Esophagus (tissue), 2 donors: ENCODE results near the gene PRF1. TPM values are rescaled to one million over a fixed set of nuclear protein-coding genes. Genes with fewer than 3 reads are reported as not detected.

ENCODE experiments used
- H3K27ac ChIP-seq, 2 donors: one replicate each; pipeline ENCODE4 v1.5.1; 2013; ENCODE audit warnings: low read depth in 2 of 2, mild to moderate bottlenecking in 2 of 2, inconsistent platforms in 1 of 2, low read length in 1 of 2, moderate library complexity in 1 of 2
- H3K27me3 ChIP-seq, 2 donors: one replicate each; pipeline ENCODE4 v1.6.1; 2013; ENCODE audit warnings: low read length in 2 of 2, control low read depth in 1 of 2, mild to moderate bottlenecking in 1 of 2; ENCODE audit not compliant: insufficient read depth in 2 of 2, control insufficient read depth in 1 of 2
- H3K36me3 ChIP-seq, 2 donors: one replicate each; pipeline ENCODE4 v1.6.1; 2013; ENCODE audit warnings: low read length in 1 of 2; ENCODE audit not compliant: control insufficient read depth in 2 of 2, insufficient read depth in 2 of 2
- H3K4me1 ChIP-seq, 2 donors: one replicate each; pipeline ENCODE4 v1.6.1; 2013; ENCODE audit warnings: low read length in 1 of 2; ENCODE audit not compliant: control insufficient read depth in 2 of 2, insufficient read depth in 2 of 2
- H3K4me3 ChIP-seq, 2 donors: one replicate each; pipeline ENCODE4 v1.5.1; 2013; ENCODE audit warnings: low read length in 2 of 2, mild to moderate bottlenecking in 2 of 2, low read depth in 1 of 2, moderate library complexity in 1 of 2
- H3K9me3 ChIP-seq, 2 donors: one replicate each; pipeline ENCODE4 v1.6.1; 2013; ENCODE audit warnings: mild to moderate bottlenecking in 2 of 2, low read depth in 1 of 2, low read length in 1 of 2, moderate library complexity in 1 of 2; ENCODE audit not compliant: control insufficient read depth in 2 of 2, insufficient read depth in 1 of 2
- WGBS, 2 donors: extraction: QIAGEN DNeasy Blood & Tissue Kit; methylation state at CpG; one replicate each; pipeline ENCODE4 v1.1.7; 2013; 5-methylcytosine and 5-hydroxymethylcytosine counted together
- polyA plus RNA-seq, 2 donors: library from polyadenylated mRNA; stranded (reverse); fragments of 200-250 nt; gene quantifications; one replicate each; pipeline ENCODE4 v1.2.3, GENCODE V29; 2013
- donor health status: healthy with polysubstance abuse.
- donor health status: Bipolar disorder and iron deficiency.

PRF1 gene
- polyA plus RNA-seq, 2 donors = 0.71 to 1.8 TPM

GRCh38 chr10:70549962-70550458 is 52.5 kb downstream of the PRF1 start:
- Histone ChIP-seq H3K4me1 (no peaks in the 10 kb centered on the region), H3K27me3 (no peaks in the 10 kb centered on the region), H3K4me3 (no peak overlapping the region), H3K9me3 (peaks cover 0 to 2% of the 10 kb centered on the region in 2 donors), H3K36me3 (no peaks in the 10 kb centered on the region), H3K27ac (no peak overlapping the region)
- 70 to 78% methylated on average over 3 of the region's 3 CpGs for WGBS, 2 donors

- H3K27me3 ChIP-seq = no peaks in the 10 kb centered on the region
- no peaks in the 10 kb centered on the region for H3K36me3 ChIP-seq
- H3K4me1 ChIP-seq = no peaks in the 10 kb centered on the region
- WGBS, 2 donors = 77 to 85% methylated on average over 12 of the region's 12 CpGs
- peaks cover 1 to 2% of the 10 kb centered on the region in 2 donors for H3K9me3 ChIP-seq
- H3K4me3 ChIP-seq = no peak overlapping the region
- no peak overlapping the region for H3K27ac ChIP-seq
These were observed 53.1 kb downstream of the PRF1 start for GRCh38 chr10:70549351-70549961.

Other genes starting within 250 kb of the PRF1 start
- 10 to 100 TPM in 1 of 2 donors, 1 to 10 TPM in 1; 3.1 to 29.2 TPM for gene LRRC20, start 220.1 kb downstream of the PRF1 start, polyA plus RNA-seq
- gene EIF4EBP2, start 198.6 kb downstream of the PRF1 start, polyA plus RNA-seq = 10 to 100 TPM; 18.1 to 18.7 TPM
- gene NODAL, start 161.1 kb downstream of the PRF1 start, polyA plus RNA-seq = under 1 TPM; 0.04 to 0.20 TPM
- 1 to 10 TPM; 2.1 to 3.4 TPM for gene PALD1, start 124.0 kb downstream of the PRF1 start, polyA plus RNA-seq
- 1 to 10 TPM in 1 of 2 donors, under 1 TPM in 1; 0.59 to 2.2 TPM for gene ADAMTS14, start 69.8 kb upstream of the PRF1 start, polyA plus RNA-seq
- not detected for gene TBATA, start 182.6 kb upstream of the PRF1 start, polyA plus RNA-seq
- gene SGPL1, start 213.2 kb upstream of the PRF1 start, polyA plus RNA-seq = 10 to 100 TPM; 16.6 to 16.7 TPM